GM19099 (cell line): ENCODE measurements around the gene SLC48A1.

Source experiments
- POLR2A ChIP-seq: IDR thresholded peaks from 3 replicates; pipeline ENCODE4 v1.6.1; 2011; ENCODE audit warnings: low read depth; ENCODE audit not compliant: insufficient read length; ENCODE audit errors: extremely low read depth

The SLC48A1 gene

DNA sequence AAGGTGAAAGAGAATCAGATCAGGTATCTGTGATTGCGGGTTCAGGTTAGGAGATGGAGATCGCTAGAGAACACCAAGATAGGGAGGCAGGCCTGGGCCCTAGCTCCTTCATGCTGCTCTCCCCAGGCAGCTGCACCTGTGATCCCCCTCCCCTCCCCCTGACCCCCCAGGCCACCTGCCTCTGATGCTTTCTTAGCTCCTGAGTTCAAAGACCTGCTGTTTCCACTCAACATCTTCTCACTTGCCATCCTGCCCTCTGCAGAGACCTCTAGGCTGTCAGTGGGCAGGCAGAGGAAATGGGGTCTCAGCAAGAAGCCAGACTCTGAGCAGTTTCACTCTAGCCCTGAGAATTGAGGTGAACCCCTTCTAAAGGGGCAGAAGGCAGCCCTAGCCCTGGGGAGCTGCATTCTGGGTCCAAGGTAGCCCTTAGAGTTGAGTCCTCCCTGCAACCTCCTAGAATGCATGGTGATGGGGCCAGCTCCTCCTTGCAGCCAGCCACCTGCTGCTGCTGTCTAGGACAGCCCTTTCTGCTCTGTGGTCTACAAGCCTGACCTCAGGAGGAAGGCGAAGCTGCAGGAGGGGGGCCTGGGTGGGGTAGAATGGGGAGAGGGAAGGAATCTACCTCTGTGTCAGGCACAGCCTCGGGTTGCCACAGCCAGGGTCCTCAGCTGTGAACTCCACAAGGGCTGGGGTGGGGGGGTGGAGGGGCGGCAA is 6.4 kb upstream of the SLC48A1 start:
- TF ChIP-seq POLR2A = no peak

DNA sequence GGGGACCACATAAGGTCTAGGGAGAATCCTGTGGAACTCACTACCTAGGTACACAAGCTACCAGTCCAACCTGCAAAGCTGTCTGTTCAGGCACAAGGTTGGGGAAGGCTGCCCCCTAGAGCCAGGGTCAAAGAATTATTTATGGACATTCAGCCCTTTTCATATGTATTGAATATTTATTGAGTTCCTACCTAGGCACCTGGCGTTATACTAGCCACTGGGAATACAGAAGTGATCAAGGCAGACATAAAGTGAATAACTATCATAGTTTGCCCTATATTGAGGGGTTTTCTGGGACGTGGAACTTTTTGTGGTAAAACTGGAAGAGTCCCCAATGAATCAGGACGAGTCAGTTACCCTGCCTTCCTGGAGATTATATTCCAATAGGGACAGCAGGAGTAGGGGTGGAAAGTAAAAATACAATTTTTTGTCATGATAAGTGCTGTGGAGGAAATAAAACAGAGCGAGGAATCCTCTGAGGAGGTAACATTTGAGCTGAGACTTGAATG is 5.8 kb upstream of the SLC48A1 start:
- TF ChIP-seq POLR2A = no peak

DNA sequence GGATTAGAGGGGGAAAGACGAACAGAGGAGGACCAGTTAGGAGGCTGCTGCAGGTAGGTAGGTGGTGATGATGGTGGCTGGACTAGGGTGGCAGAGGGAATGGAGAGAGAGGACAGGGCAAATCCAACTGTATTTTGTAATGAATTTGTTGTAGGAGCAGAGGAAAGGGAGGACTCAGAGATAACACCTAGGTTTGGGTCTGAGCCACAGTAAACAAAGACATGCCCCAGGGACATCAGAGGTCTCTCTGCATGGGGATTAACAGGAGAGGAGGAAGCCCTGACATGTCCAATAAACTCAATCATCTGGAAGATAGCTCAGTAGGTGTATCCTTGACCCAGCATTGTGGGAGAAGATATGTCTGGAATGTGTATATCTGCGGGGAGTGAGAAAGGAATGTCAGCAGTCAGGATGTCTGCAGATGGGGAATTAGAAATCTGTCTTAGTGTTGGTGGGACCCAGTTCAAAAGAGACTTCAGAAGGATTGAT is 4.7 kb upstream of the SLC48A1 start:
- no peak for TF ChIP-seq POLR2A

DNA sequence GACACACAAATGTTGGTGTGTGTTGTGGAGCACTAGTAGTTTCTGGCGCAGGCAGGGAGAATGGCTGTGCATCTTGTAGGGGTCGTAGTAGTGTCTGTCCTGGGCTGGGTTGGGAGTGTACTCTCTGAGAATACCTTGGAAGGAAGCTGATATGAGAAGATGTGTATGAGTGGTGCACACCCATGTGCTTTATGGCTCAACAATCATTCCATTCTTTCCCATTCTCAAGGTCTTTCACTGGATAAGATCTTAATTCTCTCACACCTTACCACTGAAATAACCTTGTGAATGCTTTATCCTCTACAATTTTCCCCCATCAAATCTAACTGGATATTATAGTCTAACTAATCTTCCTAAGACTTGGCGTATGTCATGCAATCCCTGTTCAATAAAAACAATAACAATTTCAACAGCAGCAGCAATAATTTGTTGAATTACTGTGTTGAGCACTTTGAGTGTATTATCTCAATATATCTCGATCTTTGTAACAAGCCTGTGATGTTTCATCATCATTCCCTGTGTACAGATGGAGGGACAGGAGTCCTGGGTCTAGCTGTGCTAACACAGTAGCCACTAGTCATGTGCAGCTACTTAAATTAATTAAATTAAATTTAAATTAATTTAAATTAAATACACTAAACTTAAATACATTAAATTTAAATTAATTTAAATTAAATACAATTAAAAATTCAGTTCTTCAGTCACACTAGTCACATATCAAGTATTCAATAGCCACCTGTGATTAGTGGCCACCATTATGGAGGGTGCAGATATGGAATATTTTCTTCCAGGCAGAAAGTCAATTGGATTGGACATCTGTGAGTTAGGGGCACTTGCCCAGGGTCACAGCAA is 3.6 kb upstream of the SLC48A1 start:
- TF ChIP-seq POLR2A = no peak

DNA sequence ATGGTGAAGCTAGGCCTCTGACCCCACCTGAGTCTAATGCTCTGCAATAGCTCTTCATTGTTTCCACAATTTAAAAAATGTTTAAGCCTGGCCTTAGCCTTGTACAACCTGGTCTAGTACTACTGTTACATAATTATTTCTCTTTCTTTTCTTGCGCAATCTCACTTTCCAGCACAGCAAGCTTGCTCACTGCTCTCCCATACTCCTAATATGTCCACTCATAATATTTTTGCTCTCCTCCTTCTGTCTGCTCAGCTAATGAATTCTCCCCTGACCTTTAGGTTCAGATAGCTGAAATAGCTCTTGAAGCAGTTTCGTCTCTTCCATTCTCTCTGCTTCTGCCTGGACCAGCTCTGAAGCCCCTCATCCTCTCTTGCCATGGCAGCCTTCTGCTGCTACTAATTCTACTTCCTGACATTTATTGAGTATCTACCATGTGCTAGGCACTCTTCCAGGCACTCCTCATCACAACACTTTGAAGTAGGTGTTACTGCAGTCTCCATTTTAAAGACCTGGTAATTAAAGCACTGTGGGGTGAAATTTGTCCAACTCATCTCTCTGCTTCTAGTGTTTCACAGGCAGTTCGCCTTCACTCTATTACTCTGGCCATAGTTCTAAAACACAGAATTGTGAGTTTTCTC is 2.8 kb upstream of the SLC48A1 start:
- TF ChIP-seq POLR2A = no peak

DNA sequence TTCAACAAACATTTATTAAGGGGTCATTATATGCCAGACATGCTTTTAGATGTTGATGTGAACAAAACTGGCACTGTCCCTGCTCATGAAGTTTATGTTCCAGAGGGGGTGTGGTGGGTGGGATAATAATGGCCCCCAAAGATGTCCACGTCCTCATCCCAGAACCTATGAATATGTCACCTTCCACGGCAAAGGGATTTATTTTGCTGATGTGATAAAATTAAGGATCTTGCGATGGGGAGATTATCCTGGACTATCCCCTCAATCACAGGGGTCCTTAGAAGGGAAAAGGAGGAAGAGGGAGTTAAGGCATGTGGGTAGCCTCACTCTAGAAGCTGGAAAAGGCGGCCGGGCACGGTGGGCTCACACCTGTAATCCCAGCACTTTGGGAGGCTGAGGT is 1.7 kb upstream of the SLC48A1 start:
- TF ChIP-seq POLR2A = no peak

DNA sequence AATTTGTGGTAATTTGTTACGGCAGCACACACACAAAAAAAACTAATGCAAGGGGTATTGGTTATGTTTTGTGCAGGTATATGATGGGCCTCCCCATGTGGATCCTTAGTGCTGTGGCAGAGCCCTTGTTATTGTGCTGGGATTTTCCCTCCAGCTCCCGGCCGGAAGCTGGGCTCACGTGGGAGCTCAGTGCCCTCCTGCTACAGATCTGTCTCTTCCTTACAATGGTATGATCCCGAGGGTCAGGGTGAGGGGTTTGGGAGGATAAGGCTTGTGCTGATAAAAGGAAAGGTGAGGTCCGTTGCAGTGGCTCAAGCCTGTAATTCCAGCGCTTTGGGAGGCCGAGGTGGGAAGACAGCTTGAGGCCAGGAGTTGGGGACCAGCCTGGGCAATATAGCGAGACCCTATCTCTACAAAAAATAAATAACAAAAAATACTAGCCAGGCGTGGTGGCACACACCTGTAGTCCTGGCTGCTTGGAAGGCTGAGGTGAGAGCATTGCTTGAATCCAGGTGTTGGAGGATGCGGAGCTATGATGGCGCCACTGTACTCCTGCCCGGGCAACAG is 861 bp upstream of the SLC48A1 start:
- TF ChIP-seq POLR2A = no peak

DNA sequence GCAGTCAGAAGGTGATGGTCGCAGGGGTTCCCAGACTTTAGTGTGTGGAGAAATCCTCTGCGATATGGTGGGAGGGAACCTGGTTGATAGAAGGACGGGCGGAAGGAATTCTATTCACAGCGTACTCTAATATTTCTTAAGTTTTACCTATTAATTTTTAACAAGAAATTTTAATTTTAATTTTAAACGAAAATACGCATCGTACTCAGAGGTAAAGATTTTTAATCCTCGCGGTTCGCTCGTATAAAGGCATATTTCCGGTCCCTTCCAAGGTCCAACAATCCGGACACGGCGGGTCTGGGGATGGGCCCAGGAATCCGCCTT is 338 bp upstream of the SLC48A1 start:
- TF ChIP-seq POLR2A = no peak

DNA sequence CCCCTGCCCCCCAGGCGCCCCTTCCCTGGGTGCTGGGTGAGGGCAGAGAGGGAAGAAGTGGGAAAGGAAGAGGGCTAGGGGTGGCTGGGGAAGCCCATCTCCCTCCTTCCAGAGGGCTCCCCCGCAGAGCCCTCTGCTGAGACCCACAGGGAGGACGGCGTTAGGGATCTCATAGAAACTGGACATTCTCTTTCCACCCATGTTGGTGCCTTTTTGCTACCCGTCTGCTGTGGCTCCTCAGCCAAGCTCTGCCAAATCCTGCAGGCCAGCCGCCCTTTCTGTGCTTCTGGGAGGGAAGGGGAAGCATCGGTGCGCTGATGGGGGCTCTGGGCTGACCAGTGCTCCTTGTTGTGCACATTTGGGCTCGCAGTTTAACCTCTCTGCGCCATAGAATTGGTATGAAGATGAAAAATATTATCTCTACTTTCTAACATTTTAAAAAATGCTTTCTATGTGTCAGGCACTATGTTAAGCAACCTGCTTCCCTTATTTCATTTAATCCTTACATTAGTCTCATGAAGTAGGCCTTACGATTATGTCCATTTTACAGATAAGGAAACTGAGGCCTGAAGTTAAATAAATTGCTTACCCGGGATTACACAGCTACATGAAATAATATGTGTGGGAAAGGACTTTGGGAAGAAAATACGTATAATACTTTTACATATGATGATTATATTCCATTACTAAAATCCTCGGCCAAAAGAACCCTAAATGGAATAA is 981 bp downstream of the SLC48A1 start:
- no peak for TF ChIP-seq POLR2A

DNA sequence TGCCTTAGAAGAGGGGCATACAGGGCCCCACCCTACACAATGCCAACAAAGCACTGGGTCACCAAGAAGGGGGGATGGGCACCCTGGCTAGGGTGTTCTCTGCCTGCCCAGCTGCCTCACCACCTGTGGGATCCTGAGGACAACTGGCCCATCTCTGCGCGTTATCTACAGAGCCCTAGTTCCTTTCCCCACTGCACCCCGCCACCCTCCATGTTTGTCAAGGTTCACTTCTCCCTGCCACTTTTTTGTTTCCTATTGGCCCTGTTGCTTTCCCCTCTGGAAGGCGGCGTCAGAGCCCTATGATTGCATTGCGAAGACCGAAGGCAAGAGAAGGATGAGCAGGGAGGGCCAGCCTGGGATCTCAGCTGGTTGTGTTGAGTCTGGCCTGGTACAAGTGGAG is 1.6 kb downstream of the SLC48A1 start:
- no peak for TF ChIP-seq POLR2A

DNA sequence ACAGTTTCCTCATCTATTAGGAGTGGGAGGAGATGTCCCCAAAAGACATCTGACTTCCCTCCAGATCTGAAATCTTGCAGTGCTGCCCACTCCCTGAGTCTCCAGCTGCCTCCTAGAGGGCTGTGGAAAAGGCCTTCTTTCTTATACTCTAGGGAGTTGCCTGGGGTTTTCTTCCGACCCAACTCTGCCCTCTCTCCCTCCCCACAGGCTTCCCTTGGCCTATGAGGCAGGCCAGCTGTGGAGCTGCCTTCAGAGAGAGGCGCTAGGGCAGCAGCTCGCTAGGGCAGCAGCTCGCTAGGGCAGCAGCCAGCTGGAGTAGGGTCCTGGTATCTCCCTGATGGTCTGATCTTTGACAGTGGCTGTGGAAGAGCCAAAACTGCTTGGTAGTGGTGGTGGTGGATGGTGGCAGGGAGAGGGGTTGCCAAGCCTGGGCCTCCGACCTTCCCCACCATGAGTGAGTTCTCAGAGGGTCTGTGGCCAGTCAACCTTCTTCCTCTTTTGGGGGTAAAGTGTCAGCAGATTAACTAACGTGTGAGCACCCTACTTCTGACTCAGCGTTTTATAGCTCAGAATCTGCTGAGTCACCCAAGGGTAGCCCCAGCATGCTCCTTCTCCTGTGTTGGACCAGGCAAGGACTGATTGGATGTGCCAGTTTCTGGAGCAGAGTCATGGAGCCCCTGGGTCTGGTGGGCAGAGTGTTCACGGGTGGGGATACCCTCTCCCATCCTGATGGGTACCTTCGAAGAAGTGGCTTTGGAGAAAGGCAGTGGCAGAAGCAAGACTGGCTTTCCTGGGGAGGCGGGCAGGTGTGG is 2.3 kb downstream of the SLC48A1 start:
- no peak for TF ChIP-seq POLR2A

DNA sequence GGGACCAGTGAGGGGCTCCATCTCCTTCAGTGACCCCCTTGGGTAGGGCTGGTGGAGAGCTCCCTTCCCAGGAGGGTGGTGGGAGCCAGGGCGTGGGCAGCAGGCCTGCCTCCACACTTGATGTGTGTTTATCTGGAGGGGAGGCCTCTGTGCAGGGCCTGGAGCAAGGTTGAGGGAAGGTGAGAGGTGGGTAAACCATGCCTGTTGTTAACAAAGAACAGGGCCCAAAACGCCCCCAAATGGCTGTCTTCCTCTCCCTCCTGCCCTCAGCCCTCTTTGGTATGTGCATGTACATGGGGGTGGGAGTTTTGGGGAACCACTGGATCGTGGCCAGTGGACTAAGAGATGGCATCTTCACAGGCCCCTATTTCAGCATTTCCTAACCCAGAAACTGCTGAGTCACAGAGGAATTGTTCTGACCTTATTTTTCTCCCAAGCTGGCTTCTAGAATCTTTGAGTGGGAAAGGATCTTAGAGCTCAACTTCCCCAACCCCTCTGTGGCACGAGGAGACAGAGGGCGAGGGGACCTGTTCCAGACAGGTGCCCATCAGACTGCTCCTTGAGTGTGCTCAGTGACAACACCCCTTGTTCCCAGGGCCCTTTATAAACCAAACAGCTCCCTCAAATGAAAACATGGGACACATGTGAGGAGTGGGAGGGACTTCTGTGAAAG is 3.6 kb downstream of the SLC48A1 start:
- no peak for TF ChIP-seq POLR2A

DNA sequence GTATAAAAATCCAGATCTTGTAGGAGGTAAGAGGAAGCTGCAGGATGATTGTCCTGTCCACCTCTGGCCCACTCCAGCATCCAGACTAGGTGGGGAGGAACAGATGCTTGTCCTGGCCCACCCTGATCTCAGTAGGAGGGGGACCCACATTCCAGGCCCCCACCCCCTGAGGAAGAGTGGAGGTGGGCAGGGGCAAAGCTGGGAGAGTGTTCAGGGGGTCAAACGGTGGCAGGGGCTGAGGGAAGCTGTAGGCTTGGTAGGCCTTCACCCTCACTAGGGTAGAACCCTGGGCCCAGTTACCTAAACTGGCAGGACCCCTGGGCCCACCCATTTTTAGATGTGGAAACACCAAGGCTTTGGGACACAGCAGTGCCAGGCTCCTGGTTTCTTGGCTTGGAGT is 4.1 kb downstream of the SLC48A1 start:
- no peak for TF ChIP-seq POLR2A

DNA sequence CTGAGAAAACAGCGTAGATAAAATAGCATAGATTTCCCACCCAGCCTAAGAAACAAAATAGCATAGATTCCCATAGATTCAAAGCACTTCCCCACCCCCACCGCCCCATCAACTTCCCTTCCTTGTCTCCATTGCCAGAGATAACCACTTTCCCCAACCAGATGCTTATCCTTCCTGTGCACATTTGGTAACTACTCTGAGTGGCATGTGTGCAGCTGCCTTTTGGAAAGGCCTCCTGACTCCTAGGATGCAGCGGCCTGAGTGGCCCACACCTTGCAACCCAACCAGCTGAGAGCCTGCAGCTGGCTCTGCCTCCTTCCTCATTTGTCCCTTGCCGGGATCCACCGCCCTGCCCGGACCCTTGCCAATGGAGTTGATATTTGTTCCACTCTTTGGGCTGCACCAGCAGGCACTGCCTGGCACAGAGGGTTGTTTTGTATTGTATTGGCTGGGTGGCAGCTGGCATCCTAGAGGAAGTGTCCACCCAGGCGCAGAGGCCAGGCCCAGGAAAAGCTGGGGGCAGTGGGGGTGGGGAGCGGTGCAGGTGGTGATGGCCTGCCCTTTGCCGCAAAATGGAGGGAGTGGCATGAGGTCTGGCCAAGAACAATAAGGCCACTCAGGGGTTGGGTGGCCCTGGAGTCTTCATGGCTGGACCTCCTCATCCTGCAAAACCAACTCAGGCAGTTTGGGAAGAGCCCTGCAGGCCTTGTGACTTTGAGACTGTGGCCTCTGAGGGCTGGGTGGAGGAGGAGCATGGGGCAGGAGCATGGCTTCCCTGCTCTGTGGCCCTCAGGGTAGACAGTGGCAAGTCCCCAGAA is 4.9 kb downstream of the SLC48A1 start:
- no peak for TF ChIP-seq POLR2A
